NCI-H2196 (cell line): ENCODE measurements around the gene SMCO4.
"Not testable (repeated sequence)": the region's sequence is repeated elsewhere in the genome, so short reads cannot be mapped to it uniquely, and the experiment has no call there.

Experiments
- DNase-seq: peaks from one replicate; lab custom pipeline; 2025; ENCODE audit not compliant: unreplicated experiment; lab: John Stamatoyannopoulos, UW

The SMCO4 gene

DNA sequence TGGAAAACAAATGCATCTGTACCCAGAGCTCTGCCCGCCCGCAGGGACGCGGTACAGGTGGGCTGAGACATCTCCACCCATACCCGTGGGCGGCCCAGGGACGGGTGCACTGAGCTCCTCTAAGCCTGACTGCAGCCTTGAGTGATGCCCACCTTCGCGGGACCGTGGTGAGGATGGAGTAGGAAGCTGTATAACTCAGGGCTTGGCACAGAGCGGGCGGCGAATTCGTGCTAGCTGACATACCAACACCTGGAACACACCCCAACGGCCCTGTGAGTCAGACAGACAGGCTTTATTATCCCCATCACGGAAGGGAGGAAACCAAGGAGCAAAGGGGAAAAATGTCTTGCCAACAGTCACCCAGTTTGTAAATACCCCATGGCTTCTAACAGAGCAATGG, 61.9 kb downstream of the SMCO4 start:
- no peak for DNase-seq

- no peak for DNase-seq
These were observed 62.4 kb downstream of the SMCO4 start for GRCh38 chr11:93480756-93481155.

DNA sequence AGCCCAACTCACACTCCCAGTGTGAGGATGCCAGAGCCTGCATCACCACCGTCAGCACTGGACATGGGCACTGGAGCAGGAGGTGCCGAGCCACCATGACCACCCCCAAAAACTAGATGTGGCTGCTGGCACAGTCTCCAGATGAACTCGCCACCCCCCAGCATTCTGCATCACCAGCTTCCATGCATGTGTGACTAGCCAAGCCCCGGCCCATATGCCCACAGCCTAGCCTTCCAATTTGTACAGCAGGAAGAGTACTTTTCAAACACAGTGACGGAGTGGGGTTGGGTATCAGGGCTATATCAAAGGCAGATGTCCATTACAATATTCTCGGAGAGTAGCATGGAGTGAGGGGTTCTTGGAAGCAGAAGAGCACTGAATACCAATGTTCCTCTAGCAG, 62.9 kb downstream of the SMCO4 start:
- DNase-seq, result no peak

- DNase-seq, result no peak
These were observed 64.3 kb downstream of the SMCO4 start for GRCh38 chr11:93478841-93479240.

- DNase-seq, result no peak
These were observed 65.4 kb downstream of the SMCO4 start for GRCh38 chr11:93477684-93478234.

- no peak for DNase-seq
These were observed 66.4 kb downstream of the SMCO4 start for GRCh38 chr11:93476796-93477195.

DNA sequence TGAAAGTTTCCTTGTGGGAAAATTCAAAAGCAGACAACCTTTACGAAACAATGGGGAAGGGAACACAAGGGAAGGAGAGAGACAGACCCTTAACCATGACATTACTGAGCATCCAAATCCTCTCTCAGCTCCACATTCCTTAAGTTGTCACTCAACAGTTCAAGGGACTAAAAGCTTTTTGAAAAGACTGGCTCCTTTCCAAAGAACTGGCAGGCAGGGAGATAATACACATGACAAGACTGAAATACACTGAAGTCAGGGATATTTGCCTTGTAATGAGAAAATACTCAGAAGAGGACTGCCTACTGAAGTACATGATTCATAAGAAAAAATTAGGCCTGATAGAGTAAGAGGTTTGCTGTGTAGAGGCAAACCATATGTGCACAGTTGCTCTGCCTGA, 69.1 kb downstream of the SMCO4 start:
- DNase-seq, result no peak

- peak; percentile 3 for DNase-seq
These were observed 74.9 kb downstream of the SMCO4 start for GRCh38 chr11:93468290-93468689.

- no peak for DNase-seq
These were observed 76.1 kb downstream of the SMCO4 start for GRCh38 chr11:93467054-93467453.

GRCh38 chr11:93464927-93465540, 78.2 kb downstream of the SMCO4 start:
- DNase-seq, result no peak

DNA sequence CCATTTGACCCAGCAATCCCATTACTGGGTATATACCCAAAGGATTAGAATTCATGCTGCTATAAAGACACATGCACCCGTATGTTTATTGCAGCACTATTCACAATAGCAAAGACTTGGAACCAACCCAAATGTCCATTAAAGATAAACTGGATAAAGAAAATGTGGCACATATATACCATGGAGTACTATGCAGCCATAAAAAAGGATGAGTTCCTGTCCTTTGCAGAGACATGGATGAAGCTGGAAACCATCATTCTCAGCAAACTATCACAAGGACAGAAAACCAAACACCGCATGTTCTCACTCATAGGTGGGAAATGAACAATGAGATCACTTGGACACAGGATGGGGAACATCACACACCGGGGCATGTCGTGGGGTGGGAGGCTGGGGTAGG, 79.5 kb downstream of the SMCO4 start:
- DNase-seq, result not testable (repeated sequence)

GRCh38 chr11:93458286-93458685, 84.9 kb downstream of the SMCO4 start:
- DNase-seq, result no peak

GRCh38 chr11:93444617-93445073, 98.5 kb downstream of the SMCO4 start:
- no peak for DNase-seq

- not testable (repeated sequence) for DNase-seq
These were observed 100.0 kb downstream of the SMCO4 start for GRCh38 chr11:93443232-93443631.

GRCh38 chr11:93432247-93432646, 110.9 kb downstream of the SMCO4 start:
- DNase-seq, result no peak
